ENCODE data around the gene BRME1. TPM values are rescaled to one million over a fixed set of nuclear protein-coding genes. Genes with fewer than 3 reads are reported as not detected.

The BRME1 gene
- total RNA-seq, 1 experiment from 2014 or later: 1.7 TPM

- CTCF ChIA-PET: interaction anchor here (0.6 to 2.2 kb wide), 3 partner anchors 166 to 192 kb away, joined by 3 to 6 read pairs (median 4); partner anchors contain the start of gene MISP3
Observed at GRCh38 chr19:13881251-13881691, 24.6 kb downstream of the BRME1 start.

More at GRCh38 chr19:13881251-13881691, 24.6 kb downstream of the BRME1 start:
- Histone ChIP-seq H3K36me3 (ENCODE audit: control insufficient read depth in 1 of 2, insufficient read depth in 2 of 2, low read length in 2 of 2) (no peaks in the 10 kb centered on the region), H3K9me3 (ENCODE audit: control insufficient read depth in 1 of 2, insufficient read depth in 1 of 2, low read depth in 1 of 2, low read length in 2 of 2) (no peaks in the 10 kb centered on the region), H3K9ac (ENCODE audit: low read length) (no peak overlapping the region), H3K27me3 (ENCODE audit: insufficient read depth, low read length) (no peaks in the 10 kb centered on the region), H2AFZ (ENCODE audit: low read depth, low read length, poor library complexity, severe bottlenecking) (no peak overlapping the region), H3K4me3 (replicated peaks in 1 of 2; ENCODE audit: low read depth in 1 of 2, low read length in 2 of 2) (no peak overlapping the region), H4K20me1 (ENCODE audit: insufficient read depth) (no peaks in the 10 kb centered on the region), H3K79me2 (ENCODE audit: insufficient read depth, low read length) (no peaks in the 10 kb centered on the region), H3K27ac (ENCODE audit: low read depth, low read length) (peak overlapping the region; percentile 79), H3K4me2 (ENCODE audit: low read length) (peak overlapping the region; percentile 83), H3K4me1 (ENCODE audit: control insufficient read depth in 1 of 2, insufficient read depth in 2 of 2, low read length in 2 of 2) (peaks cover 21 to 40% of the 10 kb centered on the region in 2 experiments), H3K9me2 (ENCODE audit: insufficient read depth) (no peaks in the 10 kb centered on the region)
- ATAC-seq (no peak), DNase-seq (ENCODE audit: low read depth, low spot score) (no peak)
- BruUV-seq (replicated peaks): no TSS peak
- intact Hi-C loops (cut with micrococcal nuclease): loop anchor here (5.0 kb wide), 1 partner anchor 316 kb away; no protein-coding TSS in a partner anchor
- TF ChIP-seq POLR2AphosphoS5 (IDR thresholded peaks at IDR 0.05; ENCODE audit: low read depth, low read length) (no peak), CBX3 (IDR thresholded peaks at IDR 0.05; ENCODE audit: low read depth) (no peak), YY1 (IDR thresholded peaks at IDR 0.05; ENCODE audit: extremely low read depth, insufficient replicate concordance, low read depth, low read length) (no peak), EZH2phosphoT487 (IDR thresholded peaks at IDR 0.05; ENCODE audit: borderline replicate concordance) (no peak), ELF1 (IDR thresholded peaks at IDR 0.05; ENCODE audit: borderline replicate concordance, low read depth) (no peak), SRF (IDR thresholded peaks at IDR 0.05; ENCODE audit: low read depth) (no peak), EGR1 (IDR thresholded peaks at IDR 0.05; ENCODE audit: low read depth) (no peak), ZNF274 (IDR thresholded peaks at IDR 0.05; ENCODE audit: low read depth, low read length) (no peak), ATF3 (IDR thresholded peaks at IDR 0.05) (no peak), RAD21 (IDR thresholded peaks at IDR 0.05; ENCODE audit: low read depth) (no peak), EZH2 (IDR thresholded peaks at IDR 0.05) (no peak), JUND (IDR thresholded peaks at IDR 0.05) (no peak), TCF7L2 (IDR thresholded peaks at IDR 0.05; ENCODE audit: borderline replicate concordance, extremely low read depth, insufficient read depth, insufficient read length) (no peak), SP1 (IDR thresholded peaks at IDR 0.05; ENCODE audit: low read depth) (no peak), ZBTB33 (IDR thresholded peaks at IDR 0.05; ENCODE audit: extremely low read depth, insufficient replicate concordance, low read length) (no peak), SIN3A (IDR thresholded peaks at IDR 0.05; ENCODE audit: low read depth) (no peak)
- TF ChIP-seq, protein P1, sequence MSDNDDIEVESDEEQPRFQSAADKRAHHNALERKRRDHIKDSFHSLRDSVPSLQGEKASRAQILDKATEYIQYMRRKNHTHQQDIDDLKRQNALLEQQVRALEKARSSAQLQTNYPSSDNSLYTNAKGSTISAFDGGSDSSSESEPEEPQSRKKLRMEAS (IDR thresholded peaks at IDR 0.05): no peak
- ChIA-PET RAD21 (ENCODE audit: low non-redundant PET in 1 of 2, low total read pairs in 2 of 2, uncharacterized antibody in 2 of 2, unreplicated experiment in 2 of 2) (no interaction called here), POLR2A (interaction anchor here (1.1 kb wide), 1 partner anchor 190 kb away, joined by 3 read pairs; no protein-coding TSS in a partner anchor)
